ENCODE measurements around the gene ZNFX1.

DNA sequence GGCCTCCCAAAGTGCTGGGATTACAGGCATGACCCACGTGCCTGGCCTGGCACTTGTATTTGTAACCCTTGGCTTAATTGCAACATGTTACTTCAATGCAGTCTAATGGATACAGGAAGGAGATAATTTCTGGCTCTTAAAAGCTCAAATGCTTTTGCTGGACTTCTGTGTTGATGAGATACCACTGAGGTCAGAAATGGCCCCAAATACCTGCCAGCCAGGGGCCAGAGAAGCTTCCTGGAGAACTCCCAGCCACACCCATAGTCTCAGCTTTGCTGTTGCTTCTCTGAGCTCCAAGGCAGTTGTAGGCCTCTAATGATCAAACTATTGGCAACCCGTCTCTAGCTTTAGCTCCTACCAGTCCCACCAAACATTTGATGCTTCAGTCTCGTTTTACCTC is 14.2 kb upstream of the ZNFX1 start:
- TF ChIP-seq, protein P1, sequence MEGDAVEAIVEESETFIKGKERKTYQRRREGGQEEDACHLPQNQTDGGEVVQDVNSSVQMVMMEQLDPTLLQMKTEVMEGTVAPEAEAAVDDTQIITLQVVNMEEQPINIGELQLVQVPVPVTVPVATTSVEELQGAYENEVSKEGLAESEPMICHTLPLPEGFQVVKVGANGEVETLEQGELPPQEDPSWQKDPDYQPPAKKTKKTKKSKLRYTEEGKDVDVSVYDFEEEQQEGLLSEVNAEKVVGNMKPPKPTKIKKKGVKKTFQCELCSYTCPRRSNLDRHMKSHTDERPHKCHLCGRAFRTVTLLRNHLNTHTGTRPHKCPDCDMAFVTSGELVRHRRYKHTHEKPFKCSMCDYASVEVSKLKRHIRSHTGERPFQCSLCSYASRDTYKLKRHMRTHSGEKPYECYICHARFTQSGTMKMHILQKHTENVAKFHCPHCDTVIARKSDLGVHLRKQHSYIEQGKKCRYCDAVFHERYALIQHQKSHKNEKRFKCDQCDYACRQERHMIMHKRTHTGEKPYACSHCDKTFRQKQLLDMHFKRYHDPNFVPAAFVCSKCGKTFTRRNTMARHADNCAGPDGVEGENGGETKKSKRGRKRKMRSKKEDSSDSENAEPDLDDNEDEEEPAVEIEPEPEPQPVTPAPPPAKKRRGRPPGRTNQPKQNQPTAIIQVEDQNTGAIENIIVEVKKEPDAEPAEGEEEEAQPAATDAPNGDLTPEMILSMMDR (conservative IDR thresholded peaks at IDR 0.05; ENCODE audit: low read length), result no peak
- TF ChIP-seq EZH2phosphoT487 (IDR thresholded peaks at IDR 0.05; ENCODE audit: borderline replicate concordance), result no peak

All from Loucy (cell line).